Hypothalamus (tissue), 51 donors: ENCODE measurements around the gene CHRNG.
"Not testable (repeated sequence)": the region's sequence is repeated elsewhere in the genome, so short reads cannot be mapped to it uniquely, and the experiment has no call there.

ENCODE experiments used
- DNase-seq, 51 donors: peaks; one replicate each; lab custom pipeline; 2025; lab: John Stamatoyannopoulos, UW

Gene CHRNG

DNA sequence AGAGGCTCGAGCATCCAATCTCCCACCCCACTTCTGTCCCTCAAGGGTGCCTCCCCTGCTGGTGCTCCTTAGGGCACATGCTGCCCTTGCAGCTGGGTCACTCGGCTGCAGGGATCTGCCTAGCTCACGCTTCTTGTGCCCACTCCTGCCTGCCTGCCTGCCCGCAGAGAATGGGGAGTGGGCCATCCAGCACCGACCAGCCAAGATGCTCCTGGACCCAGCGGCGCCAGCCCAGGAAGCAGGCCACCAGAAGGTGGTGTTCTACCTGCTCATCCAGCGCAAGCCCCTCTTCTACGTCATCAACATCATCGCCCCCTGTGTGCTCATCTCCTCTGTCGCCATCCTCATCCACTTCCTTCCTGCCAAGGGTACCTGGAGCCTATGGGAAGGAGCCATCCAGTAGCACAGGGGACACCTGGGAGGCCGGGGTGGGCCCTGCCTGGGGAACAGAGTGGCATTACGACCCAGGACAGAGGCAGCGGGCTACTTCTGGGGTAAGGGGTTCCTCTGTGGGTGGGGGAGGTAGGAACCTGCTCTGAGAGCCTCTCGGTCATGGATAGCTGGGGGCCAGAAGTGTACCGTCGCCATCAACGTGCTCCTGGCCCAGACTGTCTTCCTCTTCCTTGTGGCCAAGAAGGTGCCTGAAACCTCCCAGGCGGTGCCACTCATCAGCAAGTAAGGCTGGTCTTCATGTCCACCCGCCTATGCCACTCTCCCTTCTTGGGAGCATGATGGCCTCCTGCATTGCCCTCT is 3.4 kb downstream of the CHRNG start:
- DNase-seq = no peak

DNA sequence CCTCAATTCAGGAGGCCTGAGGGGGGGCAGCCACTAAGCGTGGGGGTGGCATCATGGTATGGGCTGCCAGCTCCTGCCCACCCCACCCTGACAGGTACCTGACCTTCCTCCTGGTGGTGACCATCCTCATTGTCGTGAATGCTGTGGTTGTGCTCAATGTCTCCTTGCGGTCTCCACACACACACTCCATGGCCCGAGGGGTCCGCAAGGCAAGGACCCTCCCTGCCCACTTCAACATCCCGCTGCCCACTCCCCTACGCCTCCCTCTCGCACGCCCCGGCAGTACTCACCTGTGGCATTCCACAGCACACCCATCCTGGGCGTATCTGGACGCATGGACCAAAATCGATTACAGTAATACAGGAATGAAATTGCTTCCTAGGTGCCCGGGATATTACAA is 4.0 kb downstream of the CHRNG start:
- DNase-seq = no peak

DNA sequence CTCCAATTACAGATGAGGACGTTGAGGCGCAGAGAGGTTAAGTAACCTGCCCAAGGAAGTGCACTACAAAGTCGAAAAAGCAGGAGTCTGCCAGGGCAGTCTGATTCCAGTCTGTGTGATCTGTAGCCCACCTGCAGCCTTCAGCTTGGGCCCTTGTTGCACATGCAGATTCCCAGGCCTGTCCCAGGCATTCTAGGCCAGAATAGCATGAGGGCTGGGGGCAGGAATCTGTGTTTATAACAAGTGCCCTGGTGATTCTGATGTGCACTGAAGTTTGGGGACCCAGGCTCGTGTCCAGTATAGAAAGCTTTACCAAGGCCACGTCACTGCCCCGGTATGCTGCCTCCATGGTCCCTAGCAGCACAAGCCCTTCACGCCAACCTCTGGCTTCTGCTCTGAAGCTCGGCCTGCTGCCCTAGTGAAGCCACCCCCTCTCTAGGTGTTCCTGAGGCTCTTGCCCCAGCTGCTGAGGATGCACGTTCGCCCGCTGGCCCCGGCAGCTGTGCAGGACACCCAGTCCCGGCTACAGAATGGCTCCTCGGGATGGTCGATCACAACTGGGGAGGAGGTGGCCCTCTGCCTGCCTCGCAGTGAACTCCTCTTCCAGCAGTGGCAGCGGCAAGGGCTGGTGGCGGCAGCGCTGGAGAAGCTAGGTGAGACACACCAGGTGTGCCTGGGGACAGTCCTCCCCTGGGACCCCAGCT is 4.6 kb downstream of the CHRNG start:
- DNase-seq = no peak

DNA sequence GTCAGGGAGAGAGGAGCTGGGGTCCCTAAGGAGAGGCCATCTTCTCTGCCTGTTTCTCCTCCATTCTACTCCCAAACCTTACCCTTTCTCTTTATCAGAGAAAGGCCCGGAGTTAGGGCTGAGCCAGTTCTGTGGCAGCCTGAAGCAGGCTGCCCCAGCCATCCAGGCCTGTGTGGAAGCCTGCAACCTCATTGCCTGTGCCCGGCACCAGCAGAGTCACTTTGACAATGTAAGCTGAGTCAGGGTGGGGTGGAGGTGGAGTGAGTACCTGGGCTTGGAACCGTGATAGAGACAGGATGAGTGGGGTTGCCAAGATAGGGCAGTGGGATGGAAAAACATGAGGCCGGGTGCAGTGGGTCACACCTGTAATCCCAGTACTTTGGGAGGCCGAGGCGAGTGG is 5.2 kb downstream of the CHRNG start:
- DNase-seq = no peak

DNA sequence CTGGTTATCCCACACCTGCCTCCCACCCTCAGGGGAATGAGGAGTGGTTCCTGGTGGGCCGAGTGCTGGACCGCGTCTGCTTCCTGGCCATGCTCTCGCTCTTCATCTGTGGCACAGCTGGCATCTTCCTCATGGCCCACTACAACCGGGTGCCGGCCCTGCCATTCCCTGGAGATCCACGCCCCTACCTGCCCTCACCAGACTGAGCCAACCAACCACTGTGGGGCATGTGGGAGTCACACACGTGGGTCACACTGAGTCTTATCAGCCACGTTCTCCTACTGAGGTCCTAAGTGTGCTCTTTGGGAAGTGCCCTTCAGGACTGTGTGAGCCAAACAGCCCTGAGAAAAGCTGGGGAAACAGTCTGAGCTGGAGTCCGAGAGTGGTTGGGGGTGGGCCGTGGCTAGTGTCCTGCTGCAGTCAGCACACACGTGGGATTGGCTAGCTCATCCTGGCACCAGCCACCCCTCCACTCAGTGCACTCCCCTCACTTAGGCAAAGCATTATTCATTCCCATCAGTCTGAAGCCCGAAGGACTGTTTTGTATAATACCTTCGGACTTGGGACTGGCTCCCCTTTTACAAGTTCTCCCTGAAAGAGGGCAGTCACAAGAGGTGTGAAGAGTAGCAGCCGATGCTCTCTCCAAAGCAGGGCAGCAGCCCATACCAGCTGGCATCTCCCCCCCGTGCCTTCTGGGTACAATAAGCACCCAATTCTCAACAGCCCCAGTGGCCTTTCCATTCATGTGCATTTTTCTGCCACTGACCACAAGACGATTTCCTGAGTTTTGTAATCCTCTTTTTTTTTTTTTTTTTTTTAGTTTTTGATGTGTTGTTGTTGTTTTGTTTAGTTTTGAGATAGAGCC is 6.3 kb downstream of the CHRNG start:
- DNase-seq = peak in 3 of 51 donors; percentile 25 to 35 (median 35)

DNA sequence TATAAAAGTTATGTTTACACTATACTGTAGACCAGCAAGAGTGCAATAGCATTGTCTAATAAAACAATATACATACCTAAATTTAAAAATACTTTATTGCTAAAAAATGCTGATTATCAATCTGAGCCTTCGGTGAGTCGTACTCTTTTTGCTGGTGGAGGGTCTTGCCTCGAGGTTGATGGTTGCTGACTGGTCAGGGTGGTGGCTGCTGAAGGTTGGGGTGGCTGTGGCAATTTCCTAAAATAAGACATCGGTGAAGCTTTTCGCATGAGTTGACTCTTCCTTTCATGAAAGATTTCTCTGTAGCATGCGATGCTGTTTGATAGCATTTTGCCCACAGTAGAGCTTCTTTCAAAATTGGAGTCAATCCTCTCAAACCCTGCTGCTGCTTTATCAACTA is 8.5 kb downstream of the CHRNG start:
- DNase-seq = no peak

DNA sequence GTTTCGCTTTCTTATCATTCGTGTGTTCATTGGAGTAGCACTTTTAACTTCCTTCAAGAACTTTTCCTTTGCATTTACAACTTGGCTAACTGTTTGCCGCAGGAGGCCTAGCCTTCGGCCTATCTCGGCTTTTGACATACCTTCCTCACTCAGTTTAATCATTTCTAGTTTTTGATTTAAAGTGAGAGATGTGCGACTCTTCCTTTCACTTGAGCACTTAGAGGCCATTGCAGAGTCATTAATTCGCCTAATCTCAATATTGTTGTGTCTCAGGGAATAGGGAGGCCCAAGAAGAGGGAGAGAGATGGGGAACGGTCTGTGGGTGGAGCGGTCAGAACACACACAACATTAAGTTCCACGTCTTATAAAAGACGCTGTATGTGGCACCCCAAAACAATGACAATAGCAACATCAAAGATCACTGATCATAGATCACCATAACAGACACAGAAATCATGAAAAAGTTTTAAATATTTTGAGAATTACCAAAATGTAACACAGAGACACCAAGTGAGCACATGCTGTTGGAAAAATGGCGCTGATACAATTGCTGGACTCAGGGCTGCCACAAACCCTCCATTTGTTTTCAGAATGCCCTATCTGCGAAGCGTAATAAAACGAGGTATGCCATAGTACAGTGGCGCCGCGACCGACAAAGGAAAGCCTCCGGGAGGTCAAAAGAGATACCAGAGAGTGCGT is 10.3 kb downstream of the CHRNG start:
- DNase-seq = no peak

DNA sequence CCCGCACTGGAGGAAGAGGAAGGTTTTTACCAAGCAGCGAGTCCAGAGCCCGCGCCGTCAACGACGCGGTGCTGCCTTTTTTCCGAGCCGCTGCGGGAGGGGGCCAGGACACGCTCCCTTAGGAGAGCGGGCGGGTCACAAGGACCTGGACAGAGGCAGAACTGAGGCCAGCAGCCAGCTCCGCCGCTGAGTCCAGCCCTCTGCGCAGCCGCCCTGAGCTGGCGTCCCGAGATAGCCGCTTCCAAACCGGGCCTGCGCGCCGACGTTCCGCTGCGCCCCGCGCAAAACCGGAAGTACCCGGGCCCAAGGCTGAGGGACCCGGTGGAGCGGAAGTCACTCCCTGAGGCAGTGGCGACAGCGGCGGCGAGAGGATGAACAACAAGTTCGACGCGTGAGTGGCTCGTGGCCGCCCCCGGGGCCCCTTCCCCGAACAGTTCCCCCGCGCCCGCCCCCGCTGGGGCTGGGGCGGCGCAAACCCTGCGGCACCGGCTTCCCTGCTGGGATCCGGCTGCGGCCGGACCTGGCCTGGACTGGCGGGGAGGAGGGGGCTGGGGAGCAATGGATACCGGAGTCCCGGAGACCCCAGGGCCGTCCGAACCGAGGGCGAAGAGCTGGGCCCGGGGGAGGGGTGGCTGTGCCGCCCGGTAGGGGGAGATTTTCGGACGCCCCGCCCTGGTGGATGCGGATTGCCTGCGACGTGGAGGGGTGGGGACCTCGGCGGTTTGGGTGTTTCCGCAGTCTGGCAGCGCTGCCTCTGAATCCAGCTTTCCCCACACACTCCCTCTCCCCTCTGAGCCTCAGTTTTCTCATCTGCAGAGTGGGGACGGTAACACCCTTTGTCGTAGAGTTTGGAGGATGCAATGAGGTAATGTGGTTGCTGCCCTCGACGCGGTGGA is 11.1 kb downstream of the CHRNG start, which contains the start of the genes EIF4E2 and TIGD1:
EIF4E2 (plus strand) TSS at position 336 of the 896 bp plus-strand sequence; CDS start at position 372, 36 bp downstream.
TIGD1 (minus strand) TSS at position 204 of the 896 bp plus-strand sequence. CDS start 675 bp downstream, outside the sequence.
- peak; percentile 69 to 97 (median 92) for DNase-seq

DNA sequence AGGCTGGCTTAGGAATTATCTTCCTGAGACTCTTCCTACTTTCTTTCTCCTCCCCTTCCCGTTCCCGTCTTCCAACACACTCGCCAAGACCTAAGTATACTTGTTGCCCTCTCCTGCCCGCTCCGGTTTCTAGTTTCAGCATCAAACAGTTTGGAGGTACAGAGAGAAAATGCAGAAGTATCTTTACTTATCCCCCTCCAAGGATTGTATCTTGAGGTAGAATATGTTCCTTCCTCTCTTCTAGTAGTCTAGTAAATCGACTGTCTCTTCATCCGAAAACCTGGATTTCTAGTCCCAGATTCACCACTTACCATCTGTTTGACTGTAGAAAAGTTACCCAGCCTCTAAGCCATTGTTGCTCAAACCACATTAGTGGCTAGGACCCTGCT is 11.8 kb downstream of the CHRNG start:
- DNase-seq = no peak

DNA sequence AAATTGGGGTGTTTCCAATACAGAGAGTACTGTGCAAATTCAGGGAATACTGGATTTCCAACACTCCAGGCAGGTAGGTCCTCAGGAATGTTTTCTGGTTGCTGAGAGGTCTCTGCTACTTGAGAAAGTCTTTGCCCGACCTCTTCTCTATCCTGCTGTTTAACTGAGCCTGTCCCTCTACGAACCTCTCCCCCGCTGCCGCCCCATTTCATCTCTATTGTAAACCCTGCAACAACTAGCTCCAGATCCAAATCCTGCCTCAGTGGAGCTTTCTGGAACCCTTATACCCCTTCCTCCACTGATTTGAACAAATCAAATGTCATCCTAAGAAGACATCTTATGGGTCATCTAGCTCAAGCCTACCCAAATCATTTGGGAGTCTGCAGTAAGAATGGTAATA is 12.3 kb downstream of the CHRNG start:
- DNase-seq = no peak

DNA sequence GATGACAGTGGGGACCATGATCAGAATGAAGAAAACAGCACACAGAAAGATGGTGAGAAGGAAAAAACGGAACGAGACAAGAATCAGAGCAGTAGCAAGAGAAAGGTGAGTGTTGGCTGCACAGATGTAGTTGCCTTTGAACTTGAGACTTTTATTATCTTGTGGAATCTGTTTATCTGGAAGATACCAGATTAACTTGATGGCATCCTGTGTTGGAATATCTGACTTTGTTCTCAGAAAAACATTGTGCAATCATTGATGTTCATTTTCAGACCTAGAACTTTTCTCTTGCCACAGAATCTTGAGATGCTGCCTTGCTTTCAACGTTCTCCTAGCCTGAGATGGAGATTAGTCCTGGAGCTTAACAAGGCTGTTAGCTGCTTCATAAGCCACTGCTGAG is 16.9 kb downstream of the CHRNG start:
- DNase-seq = no peak

DNA sequence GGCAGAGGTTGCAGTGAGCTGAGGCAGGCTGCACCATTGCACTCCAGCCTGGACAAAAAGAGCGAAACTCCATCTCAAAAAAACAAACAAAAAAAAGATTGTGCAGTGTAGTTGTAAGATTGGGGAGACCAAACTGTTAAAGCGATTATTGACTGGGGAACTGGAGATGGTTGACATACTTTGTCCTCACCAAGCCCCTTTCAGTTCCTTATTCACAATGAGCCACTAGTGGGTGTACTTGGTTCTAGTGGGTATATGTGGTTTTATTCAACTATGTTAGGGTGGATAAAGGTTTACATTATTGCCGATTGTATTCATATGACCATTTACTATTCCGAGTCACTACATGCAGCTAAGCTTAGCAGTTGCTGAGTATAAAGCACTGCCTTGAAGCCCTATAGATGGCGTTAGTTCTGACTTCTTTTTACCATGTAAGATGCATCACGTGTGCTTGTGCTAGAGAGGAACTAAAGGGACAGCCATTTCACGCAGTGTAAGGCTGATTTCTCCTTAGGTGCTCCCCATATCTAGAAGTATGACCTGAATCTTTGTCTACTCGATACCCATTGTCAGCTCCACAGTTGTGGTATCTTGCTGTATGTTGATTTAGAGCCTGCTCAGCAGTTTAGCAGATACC is 23.1 kb downstream of the CHRNG start:
- no peak for DNase-seq

DNA sequence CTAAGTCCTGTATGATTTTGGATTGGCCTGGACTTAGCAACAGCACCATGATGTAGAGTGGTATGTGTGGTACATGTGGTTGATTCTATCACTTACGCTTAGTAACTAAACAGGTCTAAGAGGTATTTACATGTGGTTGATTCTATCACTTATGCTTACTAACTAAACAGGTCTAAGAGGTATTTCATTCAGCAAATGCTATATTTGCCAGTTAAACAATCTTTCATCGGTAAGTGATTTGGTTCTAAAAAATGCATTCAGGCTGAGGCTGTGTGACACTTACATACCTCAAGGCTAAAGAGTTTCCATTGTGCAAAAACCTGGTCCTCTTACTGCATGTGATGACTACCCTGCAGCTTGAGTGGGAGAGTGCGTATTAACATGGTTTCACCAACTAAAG is 24.1 kb downstream of the CHRNG start:
- DNase-seq = no peak

DNA sequence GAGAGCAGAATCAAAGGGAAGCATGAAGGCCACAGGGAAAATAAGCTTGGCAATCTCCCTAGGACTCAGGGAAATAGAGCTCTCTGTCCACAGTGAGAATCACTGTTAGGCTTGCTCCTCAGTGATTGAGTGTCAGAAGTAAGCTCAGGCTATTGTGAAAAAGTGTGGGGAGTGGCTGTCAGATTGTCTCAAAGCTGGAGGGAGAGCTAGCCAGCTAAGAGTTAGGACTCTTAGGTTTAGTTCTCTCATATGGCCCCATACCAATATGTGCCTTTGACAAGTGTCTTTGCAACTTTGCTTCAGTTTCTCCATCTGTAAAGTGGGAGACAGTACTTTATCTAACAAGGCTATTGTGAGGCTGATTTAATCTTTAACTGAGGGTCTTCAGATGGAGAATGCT is 28.2 kb downstream of the CHRNG start:
- no peak for DNase-seq

DNA sequence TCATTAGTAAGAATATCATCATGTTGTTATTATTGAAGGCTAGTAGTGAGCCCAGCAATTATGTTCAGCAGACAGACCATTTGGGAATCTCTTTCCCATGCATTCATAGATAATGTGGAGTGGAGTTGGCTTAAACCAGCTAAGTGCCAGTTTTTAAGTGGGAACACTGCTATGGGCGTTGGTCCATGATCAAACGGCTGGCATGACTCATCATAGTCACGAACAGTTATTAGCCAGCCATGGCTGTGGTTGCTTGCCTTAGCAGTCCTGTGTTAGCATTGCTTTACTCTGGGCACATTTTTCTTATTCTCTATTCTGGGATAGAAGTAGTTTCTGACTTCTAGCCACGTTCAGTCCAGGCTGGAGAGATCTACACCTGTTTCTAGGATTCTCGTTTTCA is 28.7 kb downstream of the CHRNG start:
- peak in 1 of 51 donors; percentile 35 for DNase-seq

DNA sequence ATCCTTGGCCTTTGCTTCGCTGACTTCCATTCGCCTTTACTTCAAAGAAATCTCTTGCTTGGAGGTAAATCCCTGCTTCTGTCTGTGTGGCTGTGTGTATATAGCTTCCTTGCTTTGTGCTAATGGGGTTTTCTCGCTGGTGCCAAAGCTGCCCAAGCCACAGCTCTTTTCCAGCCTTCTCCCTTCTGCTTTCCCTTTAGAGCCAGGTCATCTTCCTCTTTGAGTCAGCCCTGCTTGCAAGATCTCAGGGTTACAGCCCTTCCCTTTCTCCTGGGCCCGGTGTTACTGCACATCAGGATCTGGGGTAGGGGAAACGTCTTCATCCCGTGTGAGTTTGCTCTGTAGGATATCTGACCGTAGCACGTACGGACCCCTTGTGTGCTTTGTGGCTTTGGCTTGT is 30.0 kb downstream of the CHRNG start:
- DNase-seq = no peak

DNA sequence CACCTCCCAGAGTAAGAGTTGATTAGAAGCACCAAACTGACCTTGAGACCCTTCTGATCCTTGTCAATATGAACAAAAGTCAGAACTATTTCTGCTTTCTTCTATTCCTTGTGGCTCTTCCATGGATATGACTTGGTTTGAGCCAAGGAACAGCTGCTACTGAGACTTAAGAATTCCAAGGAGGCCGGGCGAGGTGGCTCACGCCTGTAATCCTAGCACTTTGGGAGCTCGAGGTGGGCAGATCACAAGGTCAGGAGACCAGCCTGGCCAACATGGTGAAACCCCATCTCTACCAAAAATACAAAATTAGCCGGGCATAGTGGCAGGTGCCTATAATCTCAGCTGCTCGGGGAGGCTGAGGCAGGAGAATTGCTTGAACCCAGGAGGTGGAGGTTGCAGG is 31.0 kb downstream of the CHRNG start:
- DNase-seq = not testable (repeated sequence)

DNA sequence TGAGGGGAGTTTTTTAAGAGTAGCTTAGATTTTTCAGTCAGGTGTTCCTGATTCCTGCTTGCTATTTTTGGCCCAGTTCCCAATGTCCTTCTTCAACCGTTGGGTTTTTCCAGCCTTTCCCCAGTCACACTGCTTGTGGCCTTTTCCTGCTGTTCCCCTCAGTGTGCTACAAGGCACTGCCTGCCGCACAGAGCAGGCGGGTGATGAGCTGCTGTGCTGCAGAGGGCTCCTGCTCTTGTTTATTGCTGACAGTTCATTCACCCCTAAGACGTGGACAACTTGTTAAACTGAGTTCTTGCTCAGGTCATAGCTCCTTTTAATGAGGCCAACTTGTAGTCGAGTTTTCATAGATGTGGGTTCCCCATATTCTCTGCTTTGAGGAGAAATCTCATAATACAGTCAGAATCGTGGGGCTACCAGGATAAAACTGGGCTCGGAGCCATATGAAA is 31.6 kb downstream of the CHRNG start:
- peak in 6 of 51 donors; percentile 7 to 33 (median 25) for DNase-seq

DNA sequence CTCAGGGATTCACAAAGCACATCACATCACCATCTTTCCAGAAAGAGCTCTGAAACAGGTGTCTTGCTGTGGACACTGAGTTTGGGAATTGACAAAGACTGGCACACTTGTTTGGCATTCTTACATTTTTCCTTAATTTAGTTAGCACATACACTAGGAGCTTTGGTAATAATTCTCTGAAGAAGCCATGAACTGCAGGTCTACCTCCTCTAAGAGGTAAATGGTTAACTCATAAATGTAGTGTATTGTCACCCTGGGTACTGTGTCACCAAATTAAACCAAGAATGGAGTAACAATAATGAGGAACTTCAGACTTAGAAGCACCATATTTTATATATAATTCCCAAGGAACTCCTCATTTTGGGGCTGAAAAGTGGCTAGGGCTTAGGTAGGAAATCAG is 33.5 kb downstream of the CHRNG start:
- no peak for DNase-seq
